ENCODE measurements around the gene OPCML. TPM values are rescaled to one million over a fixed set of nuclear protein-coding genes. Genes with fewer than 3 reads are reported as not detected.

OPCML gene
- total and polyA plus RNA-seq, 2 donors (not counting 1 experiment from before 2014, with no cell fraction given) = 0.99 to 2.8 TPM

DNA sequence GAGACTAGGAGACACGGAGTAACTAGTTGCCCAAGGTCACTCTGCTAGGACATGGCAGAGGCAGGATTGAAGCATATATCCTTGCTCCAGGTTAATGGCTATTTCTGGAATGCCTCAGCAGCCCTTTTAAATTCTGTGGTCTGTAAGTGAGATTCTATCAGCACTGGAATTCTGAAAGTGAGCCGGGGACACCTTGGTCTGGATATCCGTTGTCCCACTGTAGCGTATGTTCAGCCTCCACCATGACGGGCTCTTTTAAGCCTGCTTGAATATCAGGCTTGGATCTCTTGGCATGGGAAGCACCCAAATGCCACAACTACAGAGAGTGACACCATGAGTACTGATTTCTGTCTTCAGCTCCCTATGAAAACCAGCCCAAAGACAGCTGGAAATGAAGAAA is 254.4 kb downstream of the OPCML start:
- no peaks in the 10 kb centered on the region for H3K4me1 ChIP-seq (ENCODE audit: control insufficient read depth, extremely low read depth, insufficient read depth, low read length)
- no peaks in the 10 kb centered on the region for H4K20me1 ChIP-seq (ENCODE audit: control insufficient read depth, extremely low read depth, insufficient read depth, low read length)
- H2AFZ ChIP-seq (ENCODE audit: low read length) = no peak overlapping the region
- no peak overlapping the region for H3K27ac ChIP-seq (ENCODE audit: insufficient read depth, low read length)
- no peak overlapping the region for H3K4me2 ChIP-seq (ENCODE audit: extremely low read depth, insufficient read depth, low read length)
- no peaks in the 10 kb centered on the region for H3K27me3 ChIP-seq (ENCODE audit: control insufficient read depth, insufficient read depth, low read length)
- TF ChIP-seq, protein P1, sequence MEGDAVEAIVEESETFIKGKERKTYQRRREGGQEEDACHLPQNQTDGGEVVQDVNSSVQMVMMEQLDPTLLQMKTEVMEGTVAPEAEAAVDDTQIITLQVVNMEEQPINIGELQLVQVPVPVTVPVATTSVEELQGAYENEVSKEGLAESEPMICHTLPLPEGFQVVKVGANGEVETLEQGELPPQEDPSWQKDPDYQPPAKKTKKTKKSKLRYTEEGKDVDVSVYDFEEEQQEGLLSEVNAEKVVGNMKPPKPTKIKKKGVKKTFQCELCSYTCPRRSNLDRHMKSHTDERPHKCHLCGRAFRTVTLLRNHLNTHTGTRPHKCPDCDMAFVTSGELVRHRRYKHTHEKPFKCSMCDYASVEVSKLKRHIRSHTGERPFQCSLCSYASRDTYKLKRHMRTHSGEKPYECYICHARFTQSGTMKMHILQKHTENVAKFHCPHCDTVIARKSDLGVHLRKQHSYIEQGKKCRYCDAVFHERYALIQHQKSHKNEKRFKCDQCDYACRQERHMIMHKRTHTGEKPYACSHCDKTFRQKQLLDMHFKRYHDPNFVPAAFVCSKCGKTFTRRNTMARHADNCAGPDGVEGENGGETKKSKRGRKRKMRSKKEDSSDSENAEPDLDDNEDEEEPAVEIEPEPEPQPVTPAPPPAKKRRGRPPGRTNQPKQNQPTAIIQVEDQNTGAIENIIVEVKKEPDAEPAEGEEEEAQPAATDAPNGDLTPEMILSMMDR (conservative IDR thresholded peaks at IDR 0.05 in 1 of 2, IDR thresholded peaks at IDR 0.05 in 1 of 2; ENCODE audit: low read depth in 1 of 2, low read length in 2 of 2) = no peak
- TF ChIP-seq EZH2 (IDR thresholded peaks at IDR 0.05; ENCODE audit: low read length, missing control alignments) = no peak
- no peaks in the 10 kb centered on the region for H3K36me3 ChIP-seq (ENCODE audit: control insufficient read depth, insufficient read depth, low read length)
- no peaks in the 10 kb centered on the region for H3K79me2 ChIP-seq (ENCODE audit: control insufficient read depth, insufficient read depth, low read length)
- no peak for DNase-seq (ENCODE audit: low read depth in 2 of 2)
- no peak overlapping the region for H3K4me3 ChIP-seq (replicated peaks in 1 of 4; ENCODE audit: control extremely low read depth in 1 of 4, insufficient read depth in 1 of 4, low read depth in 3 of 4, low read length in 4 of 4)
- H3K9ac ChIP-seq (ENCODE audit: insufficient read depth, low read length) = no peak overlapping the region
- H3K9me3 ChIP-seq (ENCODE audit: control insufficient read depth, insufficient read depth, low read depth, low read length) = no peaks in the 10 kb centered on the region

DNA sequence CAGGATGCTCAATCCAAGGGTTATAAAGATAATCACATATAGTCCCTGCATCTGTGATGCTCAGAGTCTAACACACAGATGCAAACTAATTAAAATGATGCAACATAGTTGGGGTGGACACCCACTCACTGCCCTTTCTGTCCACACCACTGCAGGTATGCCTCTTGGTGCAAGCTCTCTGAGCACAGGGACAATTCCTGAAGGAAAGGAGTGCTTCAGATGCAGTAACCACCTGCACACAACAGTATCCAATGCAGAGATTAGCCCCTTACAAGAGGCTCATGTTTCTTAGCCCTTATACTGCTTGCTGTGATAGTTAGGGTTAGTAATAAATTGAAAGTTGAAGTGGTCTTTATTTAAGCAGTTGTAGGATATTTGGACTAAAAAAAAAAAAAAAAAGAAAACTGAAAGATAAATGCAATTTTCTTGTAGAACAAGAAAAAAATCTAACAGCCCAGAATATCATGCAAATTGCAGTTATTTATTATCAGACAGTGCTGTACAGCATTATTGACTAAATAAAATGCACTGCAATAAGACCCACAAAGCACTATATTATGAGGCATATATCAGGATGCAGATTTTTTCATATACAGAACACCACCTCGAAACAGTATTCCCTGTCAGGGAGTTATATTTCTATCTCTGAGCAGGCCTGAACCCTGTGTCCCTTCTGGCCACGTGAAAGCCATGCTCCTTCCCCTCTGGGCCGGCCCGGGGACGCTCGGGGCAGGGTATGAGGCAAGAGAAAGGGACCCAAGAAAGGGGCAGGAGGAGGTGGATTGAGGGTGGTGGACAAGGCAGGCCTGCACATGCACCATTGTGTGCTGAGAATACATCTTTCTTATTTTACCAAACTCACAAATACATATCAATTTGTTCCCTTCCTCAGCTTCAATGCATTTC is 260.2 kb downstream of the OPCML start:
- H4K20me1 ChIP-seq (ENCODE audit: control insufficient read depth, extremely low read depth, insufficient read depth, low read length) = no peaks in the 10 kb centered on the region
- H3K9me3 ChIP-seq (ENCODE audit: control insufficient read depth, insufficient read depth, low read depth, low read length) = no peaks in the 10 kb centered on the region
- H2AFZ ChIP-seq (ENCODE audit: low read length) = no peak overlapping the region
- no peak overlapping the region for H3K9ac ChIP-seq (ENCODE audit: insufficient read depth, low read length)
- no peaks in the 10 kb centered on the region for H3K4me1 ChIP-seq (ENCODE audit: control insufficient read depth, extremely low read depth, insufficient read depth, low read length)
- no peak for DNase-seq (ENCODE audit: low read depth in 2 of 2)
- H3K27ac ChIP-seq (ENCODE audit: insufficient read depth, low read length) = no peak overlapping the region
- TF ChIP-seq, protein P1 (conservative IDR thresholded peaks at IDR 0.05 in 1 of 2, IDR thresholded peaks at IDR 0.05 in 1 of 2; ENCODE audit: low read depth in 1 of 2, low read length in 2 of 2) = no peak
- no peak for TF ChIP-seq EZH2 (IDR thresholded peaks at IDR 0.05; ENCODE audit: low read length, missing control alignments)
- no peaks in the 10 kb centered on the region for H3K27me3 ChIP-seq (ENCODE audit: control insufficient read depth, insufficient read depth, low read length)
- H3K4me3 ChIP-seq (replicated peaks in 1 of 4; ENCODE audit: control extremely low read depth in 1 of 4, insufficient read depth in 1 of 4, low read depth in 3 of 4, low read length in 4 of 4) = no peak overlapping the region
- H3K79me2 ChIP-seq (ENCODE audit: control insufficient read depth, insufficient read depth, low read length) = no peaks in the 10 kb centered on the region
- H3K36me3 ChIP-seq (ENCODE audit: control insufficient read depth, insufficient read depth, low read length) = no peaks in the 10 kb centered on the region
- no peak overlapping the region for H3K4me2 ChIP-seq (ENCODE audit: extremely low read depth, insufficient read depth, low read length)

DNA sequence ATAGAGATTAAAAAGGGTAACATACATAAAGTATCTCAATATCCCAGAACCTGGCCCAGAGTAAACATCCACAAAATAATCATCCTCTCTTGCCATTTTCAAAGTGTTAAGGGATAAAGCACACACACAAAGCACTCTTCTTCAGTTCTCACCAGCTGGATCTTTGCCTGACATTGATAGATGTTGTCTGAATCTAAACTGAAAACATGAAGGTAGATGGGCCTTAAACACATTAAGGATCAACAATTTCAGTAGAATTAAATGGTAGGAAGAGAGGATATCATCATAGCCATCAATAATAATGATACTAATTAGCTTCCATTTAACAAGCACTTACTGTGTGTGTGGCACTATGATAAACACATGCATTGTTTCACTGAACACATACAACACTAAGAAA is 261.1 kb downstream of the OPCML start:
- no peak overlapping the region for H3K9ac ChIP-seq (ENCODE audit: insufficient read depth, low read length)
- no peak overlapping the region for H3K4me3 ChIP-seq (replicated peaks in 1 of 4; ENCODE audit: control extremely low read depth in 1 of 4, insufficient read depth in 1 of 4, low read depth in 3 of 4, low read length in 4 of 4)
- no peak overlapping the region for H2AFZ ChIP-seq (ENCODE audit: low read length)
- no peaks in the 10 kb centered on the region for H3K9me3 ChIP-seq (ENCODE audit: control insufficient read depth, insufficient read depth, low read depth, low read length)
- no peaks in the 10 kb centered on the region for H3K36me3 ChIP-seq (ENCODE audit: control insufficient read depth, insufficient read depth, low read length)
- DNase-seq (ENCODE audit: low read depth in 2 of 2) = no peak
- TF ChIP-seq, protein P1 (conservative IDR thresholded peaks at IDR 0.05 in 1 of 2, IDR thresholded peaks at IDR 0.05 in 1 of 2; ENCODE audit: low read depth in 1 of 2, low read length in 2 of 2) = no peak
- TF ChIP-seq EZH2 (IDR thresholded peaks at IDR 0.05; ENCODE audit: low read length, missing control alignments) = no peak
- H3K27ac ChIP-seq (ENCODE audit: insufficient read depth, low read length) = no peak overlapping the region
- H3K79me2 ChIP-seq (ENCODE audit: control insufficient read depth, insufficient read depth, low read length) = no peaks in the 10 kb centered on the region
- H3K27me3 ChIP-seq (ENCODE audit: control insufficient read depth, insufficient read depth, low read length) = no peaks in the 10 kb centered on the region
- no peaks in the 10 kb centered on the region for H4K20me1 ChIP-seq (ENCODE audit: control insufficient read depth, extremely low read depth, insufficient read depth, low read length)
- H3K4me2 ChIP-seq (ENCODE audit: extremely low read depth, insufficient read depth, low read length) = no peak overlapping the region
- H3K4me1 ChIP-seq (ENCODE audit: control insufficient read depth, extremely low read depth, insufficient read depth, low read length) = no peaks in the 10 kb centered on the region
